HG03095 (cell line): ENCODE results near the gene PSMB1.
"Not testable (repeated sequence)": the region's sequence is repeated elsewhere in the genome, so short reads cannot be mapped to it uniquely, and the experiment has no call there.

Source experiments
- ATAC-seq: cut with Tn5 transposase; IDR thresholded peaks from one replicate; pipeline ENCODE4 v1.9.1; 2021; ENCODE audit warnings: moderate library complexity; ENCODE audit not compliant: unreplicated experiment

Gene PSMB1

GRCh38 chr6:170536671-170537070 is 16.4 kb downstream of the PSMB1 start:
- no peak for ATAC-seq

GRCh38 chr6:170535004-170535403 is 18.1 kb downstream of the PSMB1 start:
- no peak for ATAC-seq

GRCh38 chr6:170533792-170534191 is 19.3 kb downstream of the PSMB1 start:
- ATAC-seq: no peak

GRCh38 chr6:170532867-170533488 is 20.1 kb downstream of the PSMB1 start:
- ATAC-seq: no peak

GRCh38 chr6:170529839-170530469 is 23.2 kb downstream of the PSMB1 start:
- no peak for ATAC-seq

GRCh38 chr6:170527995-170528394 is 25.1 kb downstream of the PSMB1 start:
- ATAC-seq: not testable (repeated sequence)

GRCh38 chr6:170525795-170526194 is 27.3 kb downstream of the PSMB1 start:
- ATAC-seq: no peak

GRCh38 chr6:170524172-170524502 is 29.0 kb downstream of the PSMB1 start:
- ATAC-seq: no peak

DNA sequence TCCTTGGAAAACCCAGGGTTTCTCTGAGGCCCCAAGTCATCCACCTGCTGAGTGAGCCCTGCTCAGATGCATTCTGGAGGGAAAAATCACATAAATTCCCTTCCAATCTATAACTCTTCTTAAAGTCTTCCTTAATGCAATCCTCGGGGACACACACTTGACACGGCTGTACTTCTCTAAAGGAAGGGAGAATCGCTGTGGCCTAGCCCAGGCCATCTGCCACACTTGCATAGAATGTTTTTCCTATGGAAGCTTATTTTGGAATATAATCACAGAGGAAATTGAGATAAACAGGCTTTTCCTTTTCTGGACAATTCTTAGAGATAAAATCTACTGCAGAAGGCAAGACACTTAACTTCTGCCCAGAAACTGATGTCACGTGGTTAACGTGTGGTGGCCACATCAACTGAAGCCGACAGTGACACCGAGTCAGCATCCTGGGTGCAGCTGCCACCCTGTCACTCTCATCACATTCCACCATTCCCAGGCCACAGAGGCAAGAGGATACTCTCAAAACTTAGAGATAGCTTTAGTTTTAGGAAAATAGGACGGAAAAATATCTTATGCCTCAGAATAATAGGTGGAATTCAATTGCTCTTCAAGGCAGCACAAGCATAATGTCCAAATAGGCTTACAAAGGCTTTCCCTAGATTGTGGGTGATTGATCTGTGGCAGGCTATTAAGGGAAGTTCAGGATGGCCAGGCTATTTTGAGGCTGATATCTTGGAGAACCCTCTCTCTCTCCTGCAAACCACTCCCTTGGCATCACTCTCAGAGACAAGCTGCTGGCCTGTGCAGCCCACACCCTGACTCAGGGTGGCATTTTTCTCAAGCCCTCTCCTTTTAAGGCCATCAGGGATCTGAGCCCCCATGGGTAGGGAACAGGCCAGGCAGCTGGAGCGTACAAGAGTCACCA is 29.6 kb downstream of the PSMB1 start:
- no peak for ATAC-seq

DNA sequence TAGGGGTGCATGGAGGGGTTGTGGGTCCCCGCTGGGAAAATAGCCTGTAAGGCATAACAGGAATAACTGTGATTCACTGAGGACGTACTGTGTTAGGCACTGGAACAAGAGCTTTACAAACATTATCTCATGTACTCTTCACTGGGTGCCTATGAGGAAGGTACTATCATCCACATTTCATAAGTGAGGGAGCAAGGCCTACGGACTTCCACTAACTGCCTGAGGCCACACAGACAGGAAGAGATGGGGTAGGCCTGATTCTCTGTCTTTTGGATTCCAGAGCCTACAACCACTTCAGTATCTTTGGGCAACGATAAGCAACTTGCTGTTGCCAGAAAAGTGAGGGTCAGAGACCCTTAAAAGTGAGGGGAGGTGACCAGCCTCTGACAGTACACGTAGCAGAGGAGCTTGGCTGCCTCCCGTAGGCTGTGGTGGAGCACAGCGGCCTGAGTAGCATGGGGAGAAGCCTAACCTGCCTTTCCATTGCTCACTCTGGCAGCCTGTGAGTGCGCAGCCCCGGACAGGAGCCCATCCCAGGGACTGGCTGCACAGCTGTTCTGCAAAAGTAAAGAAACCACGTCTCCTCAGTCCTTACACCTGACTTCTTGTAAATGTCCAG is 30.4 kb downstream of the PSMB1 start:
- no peak for ATAC-seq

GRCh38 chr6:170516783-170517616 is 36.1 kb downstream of the PSMB1 start:
- peak; percentile 97 for ATAC-seq

GRCh38 chr6:170514908-170515307 is 38.2 kb downstream of the PSMB1 start:
- ATAC-seq: no peak

GRCh38 chr6:170512249-170512648 is 40.9 kb downstream of the PSMB1 start:
- no peak for ATAC-seq

DNA sequence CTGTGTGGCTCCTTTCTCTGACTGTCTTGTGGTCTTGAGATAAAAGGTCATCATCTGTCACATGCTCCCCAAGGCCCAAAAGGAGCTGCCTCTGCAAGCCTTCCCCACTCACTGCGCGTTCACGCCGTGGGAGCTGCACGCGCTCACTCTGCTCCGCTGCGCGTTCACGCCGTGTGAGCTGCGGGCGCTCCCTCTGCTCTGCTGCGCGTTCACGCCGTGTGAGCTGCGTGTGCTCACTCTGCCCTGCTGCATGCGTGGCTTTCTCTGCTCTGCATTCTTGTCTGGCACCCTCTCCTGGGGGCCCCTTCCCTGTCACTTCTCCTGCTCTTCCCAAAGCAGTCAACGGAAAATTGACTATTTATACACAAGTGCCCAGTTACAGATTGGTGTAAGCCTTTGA is 42.5 kb downstream of the PSMB1 start:
- no peak for ATAC-seq

DNA sequence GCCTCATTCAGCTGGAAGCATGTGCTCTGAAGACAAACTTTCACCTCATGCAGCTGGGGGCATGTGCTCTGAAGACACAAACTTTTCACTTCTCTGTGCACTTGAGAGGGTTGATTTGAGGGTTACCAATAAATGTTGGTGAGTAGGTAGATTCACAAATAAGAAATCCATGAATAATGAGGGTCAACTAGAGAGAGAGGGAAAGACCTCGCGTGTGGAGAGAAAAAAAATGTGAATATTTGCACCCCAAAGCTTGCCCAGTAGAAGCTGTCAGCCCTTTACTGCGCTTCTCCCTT is 43.4 kb downstream of the PSMB1 start:
- no peak for ATAC-seq

DNA sequence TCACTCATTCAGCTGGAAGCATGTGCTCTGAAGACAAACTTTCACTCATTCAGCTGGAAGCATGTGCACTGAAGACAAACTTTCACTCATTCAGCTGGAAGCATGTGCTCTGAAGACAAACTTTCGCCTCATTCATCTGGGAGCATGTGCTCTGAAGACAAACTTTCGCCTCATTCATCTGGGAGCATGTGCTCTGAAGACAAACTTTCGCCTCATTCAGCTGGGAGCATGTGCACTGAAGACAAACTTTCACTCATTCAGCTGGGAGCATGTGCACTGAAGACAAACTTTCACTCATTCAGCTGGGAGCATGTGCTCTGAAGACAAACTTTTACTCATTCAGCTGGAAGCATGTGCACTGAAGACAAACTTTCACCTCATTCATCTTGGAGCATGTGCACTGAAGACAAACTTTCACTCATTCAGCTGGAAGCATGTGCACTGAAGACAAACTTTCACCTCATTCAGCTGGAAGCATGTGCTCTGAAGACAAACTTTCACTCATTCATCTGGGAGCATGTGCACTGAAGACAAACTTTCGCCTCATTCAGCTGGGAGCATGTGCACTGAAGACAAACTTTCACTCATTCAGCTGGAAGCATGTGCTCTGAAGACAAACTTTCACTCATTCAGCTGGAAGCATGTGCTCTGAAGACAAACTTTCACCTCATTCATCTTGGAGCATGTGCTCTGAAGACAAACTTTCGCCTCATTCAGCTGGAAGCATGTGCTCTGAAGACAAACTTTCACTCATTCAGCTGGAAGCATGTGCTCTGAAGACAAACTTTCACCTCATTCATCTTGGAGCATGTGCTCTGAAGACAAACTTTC is 44.0 kb downstream of the PSMB1 start:
- not testable (repeated sequence) for ATAC-seq

GRCh38 chr6:170508275-170508674 is 44.8 kb downstream of the PSMB1 start:
- not testable (repeated sequence) for ATAC-seq

- ATAC-seq: not testable (repeated sequence)
These were observed 45.4 kb downstream of the PSMB1 start for GRCh38 chr6:170507728-170508127.

DNA sequence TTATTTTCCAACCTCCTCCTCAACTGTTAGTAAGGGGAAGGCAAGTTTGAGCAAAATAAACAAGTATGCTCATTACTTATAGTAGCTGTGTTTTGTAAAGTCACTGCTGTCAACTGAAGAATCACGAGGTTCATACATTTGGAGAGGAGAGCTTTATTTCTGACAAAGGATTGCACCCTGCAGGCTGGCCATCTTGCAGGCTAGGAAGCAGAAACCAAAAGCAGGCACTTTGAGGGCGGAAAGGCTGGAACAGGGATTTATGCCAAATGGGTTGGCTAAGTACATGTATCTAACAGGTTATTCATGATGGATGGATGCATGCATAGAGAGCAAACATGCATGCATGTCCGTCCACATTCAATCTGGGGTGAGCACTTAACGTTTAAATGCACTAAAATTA is 46.7 kb downstream of the PSMB1 start:
- no peak for ATAC-seq

DNA sequence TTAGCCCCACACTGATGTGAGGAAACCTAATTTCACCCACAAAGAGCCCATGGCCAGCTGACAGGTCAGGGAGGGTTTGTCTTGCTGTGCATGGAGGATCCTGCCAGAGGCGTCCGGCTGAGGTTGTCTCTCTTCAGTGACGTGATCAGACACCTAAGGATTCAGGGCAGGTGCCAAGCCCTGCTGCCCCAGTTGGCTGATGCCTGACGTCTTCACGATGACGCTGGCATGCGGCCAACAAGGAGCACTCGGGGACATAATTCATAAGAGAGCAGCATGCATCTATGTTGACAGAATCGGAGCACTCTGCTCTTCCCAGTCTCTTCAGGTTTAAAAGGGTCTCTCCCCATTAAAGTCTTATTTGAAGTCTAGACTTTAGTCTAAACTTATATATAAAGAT is 47.8 kb downstream of the PSMB1 start:
- no peak for ATAC-seq
